Spleen (tissue), 7 donors: ENCODE measurements around the gene KLF3.

Experiments
- CTCF ChIP-seq, 11 experiments: fragments of 200-600 bp in 7 of 11; fragments of 450-650 bp in 4 of 11; sonication (generic) in 4 of 11; IDR thresholded peaks in 8 of 11; conservative IDR thresholded peaks in 3 of 11; 1 replicate in 7 of 11; 2 replicates in 4 of 11; pipeline versions ENCODE4 v1.4.0 to v1.8.0; 2016 to 2021; ENCODE audit warnings: antibody characterized with exemption in 11 of 11, inconsistent platforms in 4 of 11, mild to moderate bottlenecking in 1 of 11
- POLR2A ChIP-seq, 3 donors: fragments of 450-650 bp; IDR thresholded peaks; one replicate each; pipeline ENCODE4 v1.5.1; 2017; ENCODE audit warnings: antibody characterized with exemption in 3 of 3, mild to moderate bottlenecking in 1 of 3
- POLR2AphosphoS5 ChIP-seq, 3 donors: sonication (generic); formaldehyde crosslinking; IDR thresholded peaks; one replicate each; pipeline ENCODE4 v1.5.1; 2017; ENCODE audit warnings: antibody characterized with exemption in 3 of 3
- donor health status: DM: no; HTN: no; CAD: no; lungs with moderate emphysema.
- donor health status: DM: no; HTN: no; CAD: no.
- donor health status: DM: no; HTN: no; CAD: no.

GRCh38 chr4:38639242-38639641, 24.8 kb upstream of the KLF3 start:
- no peak for TF ChIP-seq CTCF (IDR thresholded peaks at IDR 0.05 in 8 of 11, conservative IDR thresholded peaks at IDR 0.05 in 3 of 11)
- TF ChIP-seq POLR2A (IDR thresholded peaks at IDR 0.05), result no peak
- TF ChIP-seq POLR2AphosphoS5 (IDR thresholded peaks at IDR 0.05), result no peak
